ENCODE data around the gene DHTKD1. TPM values are rescaled to one million over a fixed set of nuclear protein-coding genes. Genes with fewer than 3 reads are reported as not detected.
"Not testable (repeated sequence)": the region's sequence is repeated elsewhere in the genome, so short reads cannot be mapped to it uniquely, and the experiment has no call there.

Gene DHTKD1
- total and polyA plus RNA-seq, 4 donors = 26.2 to 119 (median 43.0) TPM

DNA sequence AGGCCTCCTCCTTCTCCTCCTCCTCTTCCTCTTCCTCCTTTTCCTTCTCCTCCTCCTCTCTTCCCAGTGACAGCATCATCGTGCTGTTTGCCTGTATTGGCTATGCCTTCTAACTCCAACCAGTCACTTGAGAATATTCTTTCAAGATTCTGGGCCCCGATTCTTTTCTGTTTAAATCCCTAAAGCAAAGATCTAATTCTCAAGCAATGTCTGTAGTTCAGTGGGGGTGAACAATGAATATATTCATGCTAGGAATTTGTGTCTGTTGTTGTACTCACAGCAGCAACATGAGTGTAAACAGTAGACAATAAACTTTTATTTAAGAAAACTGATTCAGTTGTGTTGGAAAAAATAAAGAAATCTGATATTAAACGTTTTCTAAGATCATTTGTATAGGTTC is 96.3 kb downstream of the DHTKD1 start:
- WGBS = 85% methylated on average over 3 of the region's 3 CpGs
- H3K27me3 ChIP-seq (ENCODE audit: control insufficient read depth in 4 of 4, insufficient read depth in 4 of 4, low read length in 3 of 4) = no peaks in the 10 kb centered on the region
- no peaks in the 10 kb centered on the region for H3K9me3 ChIP-seq (ENCODE audit: control insufficient read depth in 4 of 4, low read length in 3 of 4)
- peak overlapping the region in 1 of 2 donors; percentile 43 for H3K9ac ChIP-seq (ENCODE audit: low read depth in 1 of 2, low read length in 2 of 2)
- peaks cover 11 to 37% (median 29%) of the 10 kb centered on the region in 4 donors for H3K36me3 ChIP-seq (ENCODE audit: control insufficient read depth in 4 of 4, insufficient read depth in 3 of 4, low read depth in 1 of 4, low read length in 3 of 4)
- DNase-seq (ENCODE audit: low spot score) = no peak
- peak overlapping the region in 1 of 2 donors; percentile 3 for H3K27ac ChIP-seq (ENCODE audit: low read depth in 1 of 2, low read length in 2 of 2)
- H3K4me3 ChIP-seq (ENCODE audit: low read depth in 1 of 3, low read length in 3 of 3) = no peak overlapping the region
- peaks cover 1 to 28% (median 25%) of the 10 kb centered on the region in 4 donors for H3K4me1 ChIP-seq (ENCODE audit: control insufficient read depth in 4 of 4, insufficient read depth in 4 of 4, low read length in 3 of 4)
- TF ChIP-seq GABPA (IDR thresholded peaks at IDR 0.05 in 1 of 2, conservative IDR thresholded peaks at IDR 0.05 in 1 of 2) (no peak), RAD21 (IDR thresholded peaks at IDR 0.05) (no peak), RXRA (IDR thresholded peaks at IDR 0.05) (no peak)
- TF ChIP-seq, protein P1, sequence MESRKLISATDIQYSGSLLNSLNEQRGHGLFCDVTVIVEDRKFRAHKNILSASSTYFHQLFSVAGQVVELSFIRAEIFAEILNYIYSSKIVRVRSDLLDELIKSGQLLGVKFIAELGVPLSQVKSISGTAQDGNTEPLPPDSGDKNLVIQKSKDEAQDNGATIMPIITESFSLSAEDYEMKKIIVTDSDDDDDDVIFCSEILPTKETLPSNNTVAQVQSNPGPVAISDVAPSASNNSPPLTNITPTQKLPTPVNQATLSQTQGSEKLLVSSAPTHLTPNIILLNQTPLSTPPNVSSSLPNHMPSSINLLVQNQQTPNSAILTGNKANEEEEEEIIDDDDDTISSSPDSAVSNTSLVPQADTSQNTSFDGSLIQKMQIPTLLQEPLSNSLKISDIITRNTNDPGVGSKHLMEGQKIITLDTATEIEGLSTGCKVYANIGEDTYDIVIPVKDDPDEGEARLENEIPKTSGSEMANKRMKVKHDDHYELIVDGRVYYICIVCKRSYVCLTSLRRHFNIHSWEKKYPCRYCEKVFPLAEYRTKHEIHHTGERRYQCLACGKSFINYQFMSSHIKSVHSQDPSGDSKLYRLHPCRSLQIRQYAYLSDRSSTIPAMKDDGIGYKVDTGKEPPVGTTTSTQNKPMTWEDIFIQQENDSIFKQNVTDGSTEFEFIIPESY (IDR thresholded peaks at IDR 0.05) = no peak

DNA sequence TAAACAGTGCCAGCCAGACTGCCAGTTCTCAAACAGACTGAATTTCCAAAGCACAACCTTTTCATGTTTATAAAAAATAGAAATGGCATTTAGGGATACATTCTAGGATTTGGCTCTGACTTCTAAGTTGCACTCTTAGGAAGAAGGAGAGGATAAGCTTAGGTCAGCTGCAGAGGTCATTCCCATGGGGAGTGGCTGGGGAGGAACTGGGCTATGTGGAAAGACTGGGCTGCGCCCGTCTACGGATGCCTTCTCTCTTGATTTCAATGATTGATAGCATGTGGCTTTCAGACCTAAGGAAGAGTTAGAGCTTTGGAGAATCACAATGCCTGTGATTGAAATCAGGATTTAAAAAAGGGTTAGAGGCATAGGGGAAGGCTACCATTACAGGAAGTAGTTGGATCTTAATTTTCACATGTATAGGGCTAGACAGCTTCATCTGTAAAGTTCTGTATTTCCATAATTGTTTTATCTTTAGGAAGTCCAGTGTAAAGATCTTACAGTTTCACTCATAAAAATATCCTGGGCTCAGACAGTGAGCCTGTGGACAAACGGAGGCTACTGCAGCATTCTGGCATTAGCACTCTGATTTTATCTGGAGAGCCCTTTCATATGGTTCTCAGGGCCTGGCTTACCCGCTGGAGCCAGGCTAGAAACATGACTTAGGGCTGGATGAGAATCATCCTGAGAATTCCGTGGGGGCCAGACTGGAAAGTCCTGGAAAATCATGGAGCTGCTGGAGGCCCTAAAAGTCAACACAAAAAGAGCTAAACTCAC is 97.4 kb downstream of the DHTKD1 start:
- no peak overlapping the region for H3K4me3 ChIP-seq (ENCODE audit: low read depth in 1 of 3, low read length in 3 of 3)
- DNase-seq (ENCODE audit: low spot score) = no peak
- 67% methylated on average over 6 of the region's 6 CpGs for WGBS
- no peak overlapping the region for H3K27ac ChIP-seq (ENCODE audit: low read depth in 1 of 2, low read length in 2 of 2)
- no peaks in the 10 kb centered on the region for H3K9me3 ChIP-seq (ENCODE audit: control insufficient read depth in 4 of 4, low read length in 3 of 4)
- peaks cover 1 to 28% (median 25%) of the 10 kb centered on the region in 4 donors for H3K4me1 ChIP-seq (ENCODE audit: control insufficient read depth in 4 of 4, insufficient read depth in 4 of 4, low read length in 3 of 4)
- no peak overlapping the region for H3K9ac ChIP-seq (ENCODE audit: low read depth in 1 of 2, low read length in 2 of 2)
- H3K36me3 ChIP-seq (ENCODE audit: control insufficient read depth in 4 of 4, insufficient read depth in 3 of 4, low read depth in 1 of 4, low read length in 3 of 4) = peaks cover 16 to 45% (median 38%) of the 10 kb centered on the region in 4 donors
- TF ChIP-seq FOXA2 (IDR thresholded peaks at IDR 0.05) = no peak
- TF ChIP-seq, protein P1 (IDR thresholded peaks at IDR 0.05) = no peak
- no peak for TF ChIP-seq NR2F2 (IDR thresholded peaks at IDR 0.05)
- TF ChIP-seq YY1 (IDR thresholded peaks at IDR 0.05) = no peak
- no peak for TF ChIP-seq CTCF (IDR thresholded peaks at IDR 0.05; ENCODE audit: low read depth, low read length, missing input control)
- no peak for TF ChIP-seq JUND (IDR thresholded peaks at IDR 0.05)
- TF ChIP-seq ATF3 (IDR thresholded peaks at IDR 0.05) = no peak
- no peak for TF ChIP-seq RAD21 (IDR thresholded peaks at IDR 0.05)
- no peak for TF ChIP-seq EGR1 (IDR thresholded peaks at IDR 0.05; ENCODE audit: low read depth in 2 of 2)
- TF ChIP-seq TAF1 (conservative IDR thresholded peaks at IDR 0.05) = no peak
- no peak for TF ChIP-seq FOXA1 (IDR thresholded peaks at IDR 0.05)
- H3K27me3 ChIP-seq (ENCODE audit: control insufficient read depth in 4 of 4, insufficient read depth in 4 of 4, low read length in 3 of 4) = no peaks in the 10 kb centered on the region

DNA sequence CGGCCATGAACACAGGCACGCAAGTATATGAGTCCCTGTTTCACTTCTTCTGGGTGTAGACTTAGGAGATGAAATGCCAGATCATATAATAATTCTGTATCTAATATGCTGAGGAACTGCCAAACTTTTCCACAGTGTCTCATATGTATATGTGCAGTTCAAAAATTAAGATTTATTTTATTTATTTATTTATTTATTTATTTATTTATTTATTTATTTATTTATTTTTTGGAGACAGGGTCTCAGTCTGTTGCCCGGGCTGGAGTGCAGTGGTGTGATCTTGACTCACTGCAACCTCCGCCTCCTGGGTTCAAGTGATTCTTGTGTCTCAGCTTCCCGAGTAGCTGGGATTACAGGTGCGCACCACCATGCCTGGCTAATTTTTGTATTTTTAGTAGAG is 102.8 kb downstream of the DHTKD1 start:
- H3K4me3 ChIP-seq (ENCODE audit: low read depth in 1 of 3, low read length in 3 of 3); H3K9me3 ChIP-seq (ENCODE audit: control insufficient read depth in 4 of 4, low read length in 3 of 4); H3K27ac ChIP-seq (ENCODE audit: low read depth in 1 of 2, low read length in 2 of 2); DNase-seq (ENCODE audit: low spot score); H3K9ac ChIP-seq (ENCODE audit: low read depth in 1 of 2, low read length in 2 of 2); H3K27me3 ChIP-seq (ENCODE audit: control insufficient read depth in 4 of 4, insufficient read depth in 4 of 4, low read length in 3 of 4); H3K4me1 ChIP-seq (ENCODE audit: control insufficient read depth in 4 of 4, insufficient read depth in 4 of 4, low read length in 3 of 4): not testable (repeated sequence)
- peaks cover 20 to 65% (median 49%) of the 10 kb centered on the region in 4 donors for H3K36me3 ChIP-seq (ENCODE audit: control insufficient read depth in 4 of 4, insufficient read depth in 3 of 4, low read depth in 1 of 4, low read length in 3 of 4)
- 98% methylated on average over 6 of the region's 6 CpGs for WGBS

All from liver (tissue), 9 donors.